ENCODE results near the gene AKAP9. TPM values are rescaled to one million over a fixed set of nuclear protein-coding genes. Genes with fewer than 3 reads are reported as not detected.

AKAP9 gene
- total and polyA plus RNA-seq, 9 of the 15 experiments (the other 6 are each of a cell fraction or from before 2014, with no cell fraction given) = 25.5 to 80.9 (median 46.3) TPM

- TF ChIP-seq PRMT5 (CRISPR knock-in tag; IDR thresholded peaks at IDR 0.05) (0 out of 2 replicates have a peak, but pooled peaks have one; percentile 7), LCOR (CRISPR knock-in tag; IDR thresholded peaks at IDR 0.05) (peak; percentile 30; the same call in 1 of the 2 replicates), CBX1 (IDR thresholded peaks at IDR 0.05; ENCODE audit: low read depth) (0 out of 2 replicates have a peak, but pooled peaks have one; percentile 16), ZBTB12 (CRISPR knock-in tag; IDR thresholded peaks at IDR 0.05) (0 out of 2 replicates have a peak, but pooled peaks have one; percentile 12), ZNF311 (CRISPR knock-in tag; IDR thresholded peaks at IDR 0.05) (peak; percentile 48; the same call in 1 of the 2 replicates), PREB (CRISPR knock-in tag; IDR thresholded peaks at IDR 0.05) (peak; percentile 96; the same call in 1 of the 2 replicates), JUN (IDR thresholded peaks at IDR 0.05; ENCODE audit: borderline replicate concordance, low read depth, low read length) (peak; percentile 25; the same call in 1 of the 2 replicates), JUN (CRISPR knock-in tag; IDR thresholded peaks at IDR 0.05; ENCODE audit: borderline replicate concordance) (no peak), ZEB2 (IDR thresholded peaks at IDR 0.05) (0 out of 2 replicates have a peak, but pooled peaks have one; percentile 1), HIVEP1 (CRISPR knock-in tag; IDR thresholded peaks at IDR 0.05) (peak; percentile 75; the same call in 1 of the 2 replicates), CHD1 (IDR thresholded peaks at IDR 0.05; ENCODE audit: low read length) (peak; percentile 90), KLF16 (IDR thresholded peaks at IDR 0.05) (peak; percentile 51; the same call in 1 of the 2 replicates), TAF7 (tag; IDR thresholded peaks at IDR 0.05) (no peak), FOXK2 (conservative IDR thresholded peaks at IDR 0.05 in 1 of 2, IDR thresholded peaks at IDR 0.05 in 1 of 2; ENCODE audit: low read depth in 2 of 2) (peak; percentile 76 to 81), MTA3 (IDR thresholded peaks at IDR 0.05; ENCODE audit: borderline replicate concordance) (peak; percentile 90), NR1H2 (CRISPR knock-in tag; IDR thresholded peaks at IDR 0.05) (no peak), DPF2 (IDR thresholded peaks at IDR 0.05) (peak; percentile 45; the same call in 1 of the 2 replicates), MBD2 (IDR thresholded peaks at IDR 0.05; ENCODE audit: borderline replicate concordance, low read depth) (peak; percentile 38; the same call in 1 of the 2 replicates), FOXM1 (IDR thresholded peaks at IDR 0.05; ENCODE audit: low read depth) (no peak), FOXM1 (CRISPR knock-in tag; IDR thresholded peaks at IDR 0.05; ENCODE audit: low read depth) (peak; percentile 27; the same call in 1 of the 2 replicates)
- TF ChIP-seq, protein P1, sequence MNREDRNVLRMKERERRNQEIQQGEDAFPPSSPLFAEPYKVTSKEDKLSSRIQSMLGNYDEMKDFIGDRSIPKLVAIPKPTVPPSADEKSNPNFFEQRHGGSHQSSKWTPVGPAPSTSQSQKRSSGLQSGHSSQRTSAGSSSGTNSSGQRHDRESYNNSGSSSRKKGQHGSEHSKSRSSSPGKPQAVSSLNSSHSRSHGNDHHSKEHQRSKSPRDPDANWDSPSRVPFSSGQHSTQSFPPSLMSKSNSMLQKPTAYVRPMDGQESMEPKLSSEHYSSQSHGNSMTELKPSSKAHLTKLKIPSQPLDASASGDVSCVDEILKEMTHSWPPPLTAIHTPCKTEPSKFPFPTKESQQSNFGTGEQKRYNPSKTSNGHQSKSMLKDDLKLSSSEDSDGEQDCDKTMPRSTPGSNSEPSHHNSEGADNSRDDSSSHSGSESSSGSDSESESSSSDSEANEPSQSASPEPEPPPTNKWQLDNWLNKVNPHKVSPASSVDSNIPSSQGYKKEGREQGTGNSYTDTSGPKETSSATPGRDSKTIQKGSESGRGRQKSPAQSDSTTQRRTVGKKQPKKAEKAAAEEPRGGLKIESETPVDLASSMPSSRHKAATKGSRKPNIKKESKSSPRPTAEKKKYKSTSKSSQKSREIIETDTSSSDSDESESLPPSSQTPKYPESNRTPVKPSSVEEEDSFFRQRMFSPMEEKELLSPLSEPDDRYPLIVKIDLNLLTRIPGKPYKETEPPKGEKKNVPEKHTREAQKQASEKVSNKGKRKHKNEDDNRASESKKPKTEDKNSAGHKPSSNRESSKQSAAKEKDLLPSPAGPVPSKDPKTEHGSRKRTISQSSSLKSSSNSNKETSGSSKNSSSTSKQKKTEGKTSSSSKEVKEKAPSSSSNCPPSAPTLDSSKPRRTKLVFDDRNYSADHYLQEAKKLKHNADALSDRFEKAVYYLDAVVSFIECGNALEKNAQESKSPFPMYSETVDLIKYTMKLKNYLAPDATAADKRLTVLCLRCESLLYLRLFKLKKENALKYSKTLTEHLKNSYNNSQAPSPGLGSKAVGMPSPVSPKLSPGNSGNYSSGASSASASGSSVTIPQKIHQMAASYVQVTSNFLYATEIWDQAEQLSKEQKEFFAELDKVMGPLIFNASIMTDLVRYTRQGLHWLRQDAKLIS (CRISPR knock-in tag; IDR thresholded peaks at IDR 0.05) = peak; percentile 71
- TF ChIP-seq, protein P2, sequence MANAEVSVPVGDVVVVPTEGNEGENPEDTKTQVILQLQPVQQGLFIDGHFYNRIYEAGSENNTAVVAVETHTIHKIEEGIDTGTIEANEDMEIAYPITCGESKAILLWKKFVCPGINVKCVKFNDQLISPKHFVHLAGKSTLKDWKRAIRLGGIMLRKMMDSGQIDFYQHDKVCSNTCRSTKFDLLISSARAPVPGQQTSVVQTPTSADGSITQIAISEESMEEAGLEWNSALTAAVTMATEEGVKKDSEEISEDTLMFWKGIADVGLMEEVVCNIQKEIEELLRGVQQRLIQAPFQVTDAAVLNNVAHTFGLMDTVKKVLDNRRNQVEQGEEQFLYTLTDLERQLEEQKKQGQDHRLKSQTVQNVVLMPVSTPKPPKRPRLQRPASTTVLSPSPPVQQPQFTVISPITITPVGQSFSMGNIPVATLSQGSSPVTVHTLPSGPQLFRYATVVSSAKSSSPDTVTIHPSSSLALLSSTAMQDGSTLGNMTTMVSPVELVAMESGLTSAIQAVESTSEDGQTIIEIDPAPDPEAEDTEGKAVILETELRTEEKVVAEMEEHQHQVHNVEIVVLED (CRISPR knock-in tag; IDR thresholded peaks at IDR 0.05) = peak; percentile 45; the same call in 1 of the 2 replicates
These were observed 193.1 kb downstream of the AKAP9 start (continued) for GRCh38 chr7:92133737-92134270.
